ENCODE measurements around the gene PIH1D2. TPM values are rescaled to one million over a fixed set of nuclear protein-coding genes. Genes with fewer than 3 reads are reported as not detected.

PIH1D2 gene
- total and polyA plus RNA-seq, 9 of the 15 experiments (the other 6 are each of a cell fraction or from before 2014, with no cell fraction given), result 1.5 to 5.4 (median 3.0) TPM

- no peak for TF ChIP-seq POU5F1 (IDR thresholded peaks at IDR 0.05; ENCODE audit: borderline replicate concordance, low read depth, low read length, partially characterized antibody)
These were observed 31.5 kb downstream of the PIH1D2 start (continued) for GRCh38 chr11:112042161-112042960.

GRCh38 chr11:112037527-112037926 is 36.3 kb downstream of the PIH1D2 start:
- DNase-seq (ENCODE audit: extremely low read depth in 1 of 4, low spot score in 3 of 4) (no peak), FAIRE-seq (no peak), ATAC-seq (no peak)
- no TSS peak for BruUV-seq (replicated peaks)
- CTCF ChIA-PET (ENCODE audit: low intra/inter-chr PET ratio), result no interaction called here
- Histone ChIP-seq H3K27me3 (ENCODE audit: control insufficient read depth in 2 of 2, insufficient read depth in 2 of 2, low read length in 2 of 2) (no peaks in the 10 kb centered on the region), H3K9ac (ENCODE audit: insufficient read depth in 1 of 2, low read depth in 2 of 2, low read length in 2 of 2) (no peak overlapping the region), H3K9me3 (replicated peaks; ENCODE audit: control insufficient read depth, insufficient read depth, low read depth, low read length) (no peaks in the 10 kb centered on the region), H3K27ac (ENCODE audit: extremely low read depth, low read depth, low read length) (no peak overlapping the region), H3K4me1 (replicated peaks in 1 of 2; ENCODE audit: control insufficient read depth in 2 of 2, insufficient read depth in 2 of 2, low read length in 2 of 2) (peaks cover 5 to 24% of the 10 kb centered on the region in 2 experiments), H3K79me2 (ENCODE audit: control insufficient read depth, insufficient read depth, low read length) (peaks cover 28% of the 10 kb centered on the region), H3K9me1 (ENCODE audit: control insufficient read depth, insufficient read depth, low read length) (no peaks in the 10 kb centered on the region), H2AFZ (ENCODE audit: low read depth, low read length) (no peak overlapping the region), H4K20me1 (replicated peaks; ENCODE audit: control insufficient read depth, insufficient read depth, low read length) (no peaks in the 10 kb centered on the region; the same call in 1 of the 2 replicates), H3K4me2 (ENCODE audit: insufficient read depth, low read length) (no peak overlapping the region), H3K36me3 (ENCODE audit: control insufficient read depth, insufficient read depth, low read length) (peaks cover 84% of the 10 kb centered on the region), H3K4me3 (no peak overlapping the region)
- POLR2A ChIA-PET, result interaction anchor here (0.6 to 1.3 kb wide), 2 partner anchors 12 to 15 kb away, joined by 3 to 4 read pairs; no protein-coding TSS in a partner anchor
- intact Hi-C loops (cut with micrococcal nuclease) (no loop called here), in situ Hi-C loops (cut with MboI) (no loop called here)
- TF ChIP-seq, protein P1, sequence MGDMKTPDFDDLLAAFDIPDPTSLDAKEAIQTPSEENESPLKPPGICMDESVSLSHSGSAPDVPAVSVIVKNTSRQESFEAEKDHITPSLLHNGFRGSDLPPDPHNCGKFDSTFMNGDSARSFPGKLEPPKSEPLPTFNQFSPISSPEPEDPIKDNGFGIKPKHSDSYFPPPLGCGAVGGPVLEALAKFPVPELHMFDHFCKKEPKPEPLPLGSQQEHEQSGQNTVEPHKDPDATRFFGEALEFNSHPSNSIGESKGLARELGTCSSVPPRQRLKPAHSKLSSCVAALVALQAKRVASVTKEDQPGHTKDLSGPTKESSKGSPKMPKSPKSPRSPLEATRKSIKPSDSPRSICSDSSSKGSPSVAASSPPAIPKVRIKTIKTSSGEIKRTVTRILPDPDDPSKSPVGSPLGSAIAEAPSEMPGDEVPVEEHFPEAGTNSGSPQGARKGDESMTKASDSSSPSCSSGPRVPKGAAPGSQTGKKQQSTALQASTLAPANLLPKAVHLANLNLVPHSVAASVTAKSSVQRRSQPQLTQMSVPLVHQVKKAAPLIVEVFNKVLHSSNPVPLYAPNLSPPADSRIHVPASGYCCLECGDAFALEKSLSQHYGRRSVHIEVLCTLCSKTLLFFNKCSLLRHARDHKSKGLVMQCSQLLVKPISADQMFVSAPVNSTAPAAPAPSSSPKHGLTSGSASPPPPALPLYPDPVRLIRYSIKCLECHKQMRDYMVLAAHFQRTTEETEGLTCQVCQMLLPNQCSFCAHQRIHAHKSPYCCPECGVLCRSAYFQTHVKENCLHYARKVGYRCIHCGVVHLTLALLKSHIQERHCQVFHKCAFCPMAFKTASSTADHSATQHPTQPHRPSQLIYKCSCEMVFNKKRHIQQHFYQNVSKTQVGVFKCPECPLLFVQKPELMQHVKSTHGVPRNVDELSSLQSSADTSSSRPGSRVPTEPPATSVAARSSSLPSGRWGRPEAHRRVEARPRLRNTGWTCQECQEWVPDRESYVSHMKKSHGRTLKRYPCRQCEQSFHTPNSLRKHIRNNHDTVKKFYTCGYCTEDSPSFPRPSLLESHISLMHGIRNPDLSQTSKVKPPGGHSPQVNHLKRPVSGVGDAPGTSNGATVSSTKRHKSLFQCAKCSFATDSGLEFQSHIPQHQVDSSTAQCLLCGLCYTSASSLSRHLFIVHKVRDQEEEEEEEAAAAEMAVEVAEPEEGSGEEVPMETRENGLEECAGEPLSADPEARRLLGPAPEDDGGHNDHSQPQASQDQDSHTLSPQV (IDR thresholded peaks at IDR 0.05), result no peak
- TF ChIP-seq NR0B1 (IDR thresholded peaks at IDR 0.05; ENCODE audit: partially characterized antibody) (no peak), HSF4 (CRISPR knock-in tag; IDR thresholded peaks at IDR 0.05; ENCODE audit: borderline replicate concordance) (no peak), ZBTB12 (CRISPR knock-in tag; IDR thresholded peaks at IDR 0.05) (no peak), ZBED1 (IDR thresholded peaks at IDR 0.05) (no peak), ZNF134 (CRISPR knock-in tag; conservative IDR thresholded peaks at IDR 0.05) (no peak), ZZZ3 (IDR thresholded peaks at IDR 0.05) (no peak), TRIM28 (IDR thresholded peaks at IDR 0.05) (no peak), SMARCA5 (IDR thresholded peaks at IDR 0.05) (no peak), ZNF224 (CRISPR knock-in tag; IDR thresholded peaks at IDR 0.05) (no peak), TBP (optimal IDR thresholded peaks at IDR 0.05; ENCODE audit: low read depth, low read length) (no peak)
- TF ChIP-seq, protein P2, sequence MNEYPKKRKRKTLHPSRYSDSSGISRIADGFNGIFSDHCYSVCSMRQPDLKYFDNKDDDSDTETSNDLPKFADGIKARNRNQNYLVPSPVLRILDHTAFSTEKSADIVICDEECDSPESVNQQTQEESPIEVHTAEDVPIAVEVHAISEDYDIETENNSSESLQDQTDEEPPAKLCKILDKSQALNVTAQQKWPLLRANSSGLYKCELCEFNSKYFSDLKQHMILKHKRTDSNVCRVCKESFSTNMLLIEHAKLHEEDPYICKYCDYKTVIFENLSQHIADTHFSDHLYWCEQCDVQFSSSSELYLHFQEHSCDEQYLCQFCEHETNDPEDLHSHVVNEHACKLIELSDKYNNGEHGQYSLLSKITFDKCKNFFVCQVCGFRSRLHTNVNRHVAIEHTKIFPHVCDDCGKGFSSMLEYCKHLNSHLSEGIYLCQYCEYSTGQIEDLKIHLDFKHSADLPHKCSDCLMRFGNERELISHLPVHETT (CRISPR knock-in tag; conservative IDR thresholded peaks at IDR 0.05 in 1 of 2, IDR thresholded peaks at IDR 0.05 in 1 of 2), result no peak
